Measurements from ENCODE around the gene ZNF132.

Gene ZNF132

DNA sequence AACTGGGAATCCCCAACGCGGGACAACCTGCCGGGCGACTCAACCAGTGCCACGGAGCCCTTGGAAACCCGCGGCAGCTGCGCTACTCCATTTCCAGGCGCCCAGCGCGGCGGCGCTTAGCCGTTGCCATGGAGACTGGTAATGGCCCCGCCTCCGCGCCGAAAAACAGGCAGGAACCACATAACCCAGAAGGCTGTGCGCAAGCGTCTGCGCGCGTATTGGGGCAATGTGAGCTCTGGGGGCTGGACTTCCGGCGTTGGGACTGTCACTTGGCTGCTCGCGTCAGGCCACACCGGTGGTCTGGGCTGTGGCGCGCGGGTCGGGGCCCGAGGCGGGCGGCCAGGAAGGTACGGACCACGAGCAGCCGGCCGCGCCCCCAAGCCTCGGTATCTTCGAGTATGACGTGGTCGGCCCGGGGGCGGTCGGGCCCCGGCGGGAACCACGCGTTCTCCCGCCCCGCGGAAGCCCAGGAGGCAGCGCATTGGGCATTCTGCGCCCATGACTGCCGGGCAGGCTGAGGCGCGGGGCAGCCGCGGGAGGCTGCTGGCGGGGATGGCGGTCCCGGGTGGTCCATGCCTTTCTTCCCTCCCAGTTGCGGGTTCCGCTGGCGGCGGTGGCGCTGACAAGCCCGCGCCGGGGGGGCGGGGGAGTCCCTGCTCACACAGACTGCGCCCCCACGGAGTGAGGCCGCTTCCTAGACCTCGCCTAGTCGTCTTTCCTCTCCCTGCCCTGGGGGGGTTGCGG is 11.6 kb upstream of the ZNF132 start, which contains the start of gene ZNF324B (continued):
- TF ChIP-seq, protein P1, sequence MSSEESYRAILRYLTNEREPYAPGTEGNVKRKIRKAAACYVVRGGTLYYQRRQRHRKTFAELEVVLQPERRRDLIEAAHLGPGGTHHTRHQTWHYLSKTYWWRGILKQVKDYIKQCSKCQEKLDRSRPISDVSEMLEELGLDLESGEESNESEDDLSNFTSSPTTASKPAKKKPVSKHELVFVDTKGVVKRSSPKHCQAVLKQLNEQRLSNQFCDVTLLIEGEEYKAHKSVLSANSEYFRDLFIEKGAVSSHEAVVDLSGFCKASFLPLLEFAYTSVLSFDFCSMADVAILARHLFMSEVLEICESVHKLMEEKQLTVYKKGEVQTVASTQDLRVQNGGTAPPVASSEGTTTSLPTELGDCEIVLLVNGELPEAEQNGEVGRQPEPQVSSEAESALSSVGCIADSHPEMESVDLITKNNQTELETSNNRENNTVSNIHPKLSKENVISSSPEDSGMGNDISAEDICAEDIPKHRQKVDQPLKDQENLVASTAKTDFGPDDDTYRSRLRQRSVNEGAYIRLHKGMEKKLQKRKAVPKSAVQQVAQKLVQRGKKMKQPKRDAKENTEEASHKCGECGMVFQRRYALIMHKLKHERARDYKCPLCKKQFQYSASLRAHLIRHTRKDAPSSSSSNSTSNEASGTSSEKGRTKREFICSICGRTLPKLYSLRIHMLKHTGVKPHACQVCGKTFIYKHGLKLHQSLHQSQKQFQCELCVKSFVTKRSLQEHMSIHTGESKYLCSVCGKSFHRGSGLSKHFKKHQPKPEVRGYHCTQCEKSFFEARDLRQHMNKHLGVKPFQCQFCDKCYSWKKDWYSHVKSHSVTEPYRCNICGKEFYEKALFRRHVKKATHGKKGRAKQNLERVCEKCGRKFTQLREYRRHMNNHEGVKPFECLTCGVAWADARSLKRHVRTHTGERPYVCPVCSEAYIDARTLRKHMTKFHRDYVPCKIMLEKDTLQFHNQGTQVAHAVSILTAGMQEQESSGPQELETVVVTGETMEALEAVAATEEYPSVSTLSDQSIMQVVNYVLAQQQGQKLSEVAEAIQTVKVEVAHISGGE (tag by site-specific recombination; conservative IDR thresholded peaks at IDR 0.05; ENCODE audit: low read depth): peak; percentile 62
- TF ChIP-seq SETDB1 (IDR thresholded peaks at IDR 0.05; ENCODE audit: insufficient read length, low read length): no peak
- TF ChIP-seq WT1 (tag by site-specific recombination; IDR thresholded peaks at IDR 0.05): no peak
- TF ChIP-seq KLF16 (tag by site-specific recombination; IDR thresholded peaks at IDR 0.05): peak; percentile 74; the same call in 1 of the 2 replicates
- TF ChIP-seq ZBTB21 (tag by site-specific recombination; IDR thresholded peaks at IDR 0.05): no peak
- TF ChIP-seq MZF1 (tag by site-specific recombination; IDR thresholded peaks at IDR 0.05; ENCODE audit: borderline replicate concordance): no peak
- peak; percentile 96 for TF ChIP-seq GLIS1 (tag by site-specific recombination; IDR thresholded peaks at IDR 0.05)
- no peak for TF ChIP-seq ZNF600 (tag by site-specific recombination; IDR thresholded peaks at IDR 0.05)
- no peak for TF ChIP-seq ZNF658 (tag by site-specific recombination; IDR thresholded peaks at IDR 0.05)
- peak; percentile 71; the same call in 1 of the 2 replicates for TF ChIP-seq KLF8 (tag by site-specific recombination; IDR thresholded peaks at IDR 0.05)
- no peak for TF ChIP-seq ZNF621 (tag by site-specific recombination; IDR thresholded peaks at IDR 0.05)
- TF ChIP-seq ZBTB17 (tag by site-specific recombination; IDR thresholded peaks at IDR 0.05): 0 out of 2 replicates have a peak, but pooled peaks have one; percentile 35
- 0 out of 2 replicates have a peak, but pooled peaks have one; percentile 41 for TF ChIP-seq ZEB2 (tag by site-specific recombination; IDR thresholded peaks at IDR 0.05)
- TF ChIP-seq, protein P2, sequence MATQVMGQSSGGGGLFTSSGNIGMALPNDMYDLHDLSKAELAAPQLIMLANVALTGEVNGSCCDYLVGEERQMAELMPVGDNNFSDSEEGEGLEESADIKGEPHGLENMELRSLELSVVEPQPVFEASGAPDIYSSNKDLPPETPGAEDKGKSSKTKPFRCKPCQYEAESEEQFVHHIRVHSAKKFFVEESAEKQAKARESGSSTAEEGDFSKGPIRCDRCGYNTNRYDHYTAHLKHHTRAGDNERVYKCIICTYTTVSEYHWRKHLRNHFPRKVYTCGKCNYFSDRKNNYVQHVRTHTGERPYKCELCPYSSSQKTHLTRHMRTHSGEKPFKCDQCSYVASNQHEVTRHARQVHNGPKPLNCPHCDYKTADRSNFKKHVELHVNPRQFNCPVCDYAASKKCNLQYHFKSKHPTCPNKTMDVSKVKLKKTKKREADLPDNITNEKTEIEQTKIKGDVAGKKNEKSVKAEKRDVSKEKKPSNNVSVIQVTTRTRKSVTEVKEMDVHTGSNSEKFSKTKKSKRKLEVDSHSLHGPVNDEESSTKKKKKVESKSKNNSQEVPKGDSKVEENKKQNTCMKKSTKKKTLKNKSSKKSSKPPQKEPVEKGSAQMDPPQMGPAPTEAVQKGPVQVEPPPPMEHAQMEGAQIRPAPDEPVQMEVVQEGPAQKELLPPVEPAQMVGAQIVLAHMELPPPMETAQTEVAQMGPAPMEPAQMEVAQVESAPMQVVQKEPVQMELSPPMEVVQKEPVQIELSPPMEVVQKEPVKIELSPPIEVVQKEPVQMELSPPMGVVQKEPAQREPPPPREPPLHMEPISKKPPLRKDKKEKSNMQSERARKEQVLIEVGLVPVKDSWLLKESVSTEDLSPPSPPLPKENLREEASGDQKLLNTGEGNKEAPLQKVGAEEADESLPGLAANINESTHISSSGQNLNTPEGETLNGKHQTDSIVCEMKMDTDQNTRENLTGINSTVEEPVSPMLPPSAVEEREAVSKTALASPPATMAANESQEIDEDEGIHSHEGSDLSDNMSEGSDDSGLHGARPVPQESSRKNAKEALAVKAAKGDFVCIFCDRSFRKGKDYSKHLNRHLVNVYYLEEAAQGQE (tag by site-specific recombination; IDR thresholded peaks at IDR 0.05): no peak
- TF ChIP-seq ZNF585B (tag by site-specific recombination; IDR thresholded peaks at IDR 0.05): no peak
- TF ChIP-seq ZNF24 (tag by site-specific recombination; IDR thresholded peaks at IDR 0.05): no peak; the same call in 1 of the 2 replicates
- TF ChIP-seq, protein P3, sequence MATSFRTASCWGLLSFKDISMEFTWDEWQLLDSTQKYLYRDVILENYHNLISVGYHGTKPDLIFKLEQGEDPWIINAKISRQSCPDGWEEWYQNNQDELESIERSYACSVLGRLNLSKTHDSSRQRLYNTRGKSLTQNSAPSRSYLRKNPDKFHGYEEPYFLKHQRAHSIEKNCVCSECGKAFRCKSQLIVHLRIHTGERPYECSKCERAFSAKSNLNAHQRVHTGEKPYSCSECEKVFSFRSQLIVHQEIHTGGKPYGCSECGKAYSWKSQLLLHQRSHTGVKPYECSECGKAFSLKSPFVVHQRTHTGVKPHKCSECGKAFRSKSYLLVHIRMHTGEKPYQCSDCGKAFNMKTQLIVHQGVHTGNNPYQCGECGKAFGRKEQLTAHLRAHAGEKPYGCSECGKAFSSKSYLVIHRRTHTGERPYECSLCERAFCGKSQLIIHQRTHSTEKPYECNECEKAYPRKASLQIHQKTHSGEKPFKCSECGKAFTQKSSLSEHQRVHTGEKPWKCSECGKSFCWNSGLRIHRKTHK (tag by site-specific recombination; IDR thresholded peaks at IDR 0.05): no peak
- TF ChIP-seq MEIS1 (CRISPR knock-in tag; IDR thresholded peaks at IDR 0.05; ENCODE audit: borderline replicate concordance): no peak
- TF ChIP-seq, protein P4, sequence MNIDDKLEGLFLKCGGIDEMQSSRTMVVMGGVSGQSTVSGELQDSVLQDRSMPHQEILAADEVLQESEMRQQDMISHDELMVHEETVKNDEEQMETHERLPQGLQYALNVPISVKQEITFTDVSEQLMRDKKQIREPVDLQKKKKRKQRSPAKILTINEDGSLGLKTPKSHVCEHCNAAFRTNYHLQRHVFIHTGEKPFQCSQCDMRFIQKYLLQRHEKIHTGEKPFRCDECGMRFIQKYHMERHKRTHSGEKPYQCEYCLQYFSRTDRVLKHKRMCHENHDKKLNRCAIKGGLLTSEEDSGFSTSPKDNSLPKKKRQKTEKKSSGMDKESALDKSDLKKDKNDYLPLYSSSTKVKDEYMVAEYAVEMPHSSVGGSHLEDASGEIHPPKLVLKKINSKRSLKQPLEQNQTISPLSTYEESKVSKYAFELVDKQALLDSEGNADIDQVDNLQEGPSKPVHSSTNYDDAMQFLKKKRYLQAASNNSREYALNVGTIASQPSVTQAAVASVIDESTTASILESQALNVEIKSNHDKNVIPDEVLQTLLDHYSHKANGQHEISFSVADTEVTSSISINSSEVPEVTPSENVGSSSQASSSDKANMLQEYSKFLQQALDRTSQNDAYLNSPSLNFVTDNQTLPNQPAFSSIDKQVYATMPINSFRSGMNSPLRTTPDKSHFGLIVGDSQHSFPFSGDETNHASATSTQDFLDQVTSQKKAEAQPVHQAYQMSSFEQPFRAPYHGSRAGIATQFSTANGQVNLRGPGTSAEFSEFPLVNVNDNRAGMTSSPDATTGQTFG (tag by site-specific recombination; IDR thresholded peaks at IDR 0.05; ENCODE audit: borderline replicate concordance): no peak
- TF ChIP-seq ZNF335 (tag by site-specific recombination; conservative IDR thresholded peaks at IDR 0.05): peak; percentile 94
- 0 out of 2 replicates have a peak, but pooled peaks have one; percentile 26 for TF ChIP-seq ZNF843 (tag by site-specific recombination; IDR thresholded peaks at IDR 0.05)
- peak; percentile 92 for TF ChIP-seq ZBTB20 (tag by site-specific recombination; IDR thresholded peaks at IDR 0.05)
- TF ChIP-seq, protein P5, sequence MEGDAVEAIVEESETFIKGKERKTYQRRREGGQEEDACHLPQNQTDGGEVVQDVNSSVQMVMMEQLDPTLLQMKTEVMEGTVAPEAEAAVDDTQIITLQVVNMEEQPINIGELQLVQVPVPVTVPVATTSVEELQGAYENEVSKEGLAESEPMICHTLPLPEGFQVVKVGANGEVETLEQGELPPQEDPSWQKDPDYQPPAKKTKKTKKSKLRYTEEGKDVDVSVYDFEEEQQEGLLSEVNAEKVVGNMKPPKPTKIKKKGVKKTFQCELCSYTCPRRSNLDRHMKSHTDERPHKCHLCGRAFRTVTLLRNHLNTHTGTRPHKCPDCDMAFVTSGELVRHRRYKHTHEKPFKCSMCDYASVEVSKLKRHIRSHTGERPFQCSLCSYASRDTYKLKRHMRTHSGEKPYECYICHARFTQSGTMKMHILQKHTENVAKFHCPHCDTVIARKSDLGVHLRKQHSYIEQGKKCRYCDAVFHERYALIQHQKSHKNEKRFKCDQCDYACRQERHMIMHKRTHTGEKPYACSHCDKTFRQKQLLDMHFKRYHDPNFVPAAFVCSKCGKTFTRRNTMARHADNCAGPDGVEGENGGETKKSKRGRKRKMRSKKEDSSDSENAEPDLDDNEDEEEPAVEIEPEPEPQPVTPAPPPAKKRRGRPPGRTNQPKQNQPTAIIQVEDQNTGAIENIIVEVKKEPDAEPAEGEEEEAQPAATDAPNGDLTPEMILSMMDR (tag by site-specific recombination; IDR thresholded peaks at IDR 0.05): peak; percentile 67
- TF ChIP-seq SALL2 (tag by site-specific recombination; IDR thresholded peaks at IDR 0.05; ENCODE audit: borderline replicate concordance): no peak
- TF ChIP-seq, protein P6, sequence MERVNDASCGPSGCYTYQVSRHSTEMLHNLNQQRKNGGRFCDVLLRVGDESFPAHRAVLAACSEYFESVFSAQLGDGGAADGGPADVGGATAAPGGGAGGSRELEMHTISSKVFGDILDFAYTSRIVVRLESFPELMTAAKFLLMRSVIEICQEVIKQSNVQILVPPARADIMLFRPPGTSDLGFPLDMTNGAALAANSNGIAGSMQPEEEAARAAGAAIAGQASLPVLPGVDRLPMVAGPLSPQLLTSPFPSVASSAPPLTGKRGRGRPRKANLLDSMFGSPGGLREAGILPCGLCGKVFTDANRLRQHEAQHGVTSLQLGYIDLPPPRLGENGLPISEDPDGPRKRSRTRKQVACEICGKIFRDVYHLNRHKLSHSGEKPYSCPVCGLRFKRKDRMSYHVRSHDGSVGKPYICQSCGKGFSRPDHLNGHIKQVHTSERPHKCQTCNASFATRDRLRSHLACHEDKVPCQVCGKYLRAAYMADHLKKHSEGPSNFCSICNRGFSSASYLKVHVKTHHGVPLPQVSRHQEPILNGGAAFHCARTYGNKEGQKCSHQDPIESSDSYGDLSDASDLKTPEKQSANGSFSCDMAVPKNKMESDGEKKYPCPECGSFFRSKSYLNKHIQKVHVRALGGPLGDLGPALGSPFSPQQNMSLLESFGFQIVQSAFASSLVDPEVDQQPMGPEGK (tag by site-specific recombination; IDR thresholded peaks at IDR 0.05): peak; percentile 72
